Right lobe of liver (tissue), 4 donors: ENCODE data around the gene RAP1GAP2.

Experiments used
- POLR2A ChIP-seq: fragments of 450-650 bp; IDR thresholded peaks from one replicate; pipeline ENCODE4 v1.6.1; 2017; ENCODE audit warnings: antibody characterized with exemption, mild to moderate bottlenecking
- TF ChIP-seq, protein P1 (sequence below), 4 donors: fragments of 200-600 bp in 3 of 4; fragments of 450-650 bp in 1 of 4; IDR thresholded peaks; one replicate each; pipeline versions ENCODE4 v1.5.1 to v1.8.0; 2016 to 2022; ENCODE audit warnings: antibody characterized with exemption in 4 of 4, mild to moderate bottlenecking in 2 of 4
- donor health status: DM: no; HTN: no; CAD: no.
- donor health status: DM: no; HTN: no; CAD: no.
- donor health status: DM: no; HTN: yes; CAD: no.

DNA sequence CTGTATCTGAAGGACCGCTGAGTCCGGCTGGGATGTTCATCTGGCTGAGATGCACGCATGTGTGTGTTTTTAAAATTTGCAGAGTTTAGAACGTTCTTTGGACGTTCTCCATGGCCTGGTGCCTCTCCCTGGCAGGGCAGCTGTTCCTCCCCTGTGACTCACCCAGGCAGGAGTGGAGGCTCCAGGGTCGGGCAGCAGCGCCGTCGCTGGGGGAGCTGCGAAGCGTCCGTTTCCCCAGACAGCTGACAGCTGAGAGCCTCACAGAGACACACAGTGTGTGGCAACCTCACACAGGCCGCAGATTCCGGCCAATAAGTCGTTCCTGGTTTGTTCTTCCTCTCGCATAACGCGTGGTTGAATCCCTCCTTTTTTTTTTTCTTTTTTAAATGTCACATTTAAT is 186.6 kb downstream of the RAP1GAP2 start:
- TF ChIP-seq, protein P1, sequence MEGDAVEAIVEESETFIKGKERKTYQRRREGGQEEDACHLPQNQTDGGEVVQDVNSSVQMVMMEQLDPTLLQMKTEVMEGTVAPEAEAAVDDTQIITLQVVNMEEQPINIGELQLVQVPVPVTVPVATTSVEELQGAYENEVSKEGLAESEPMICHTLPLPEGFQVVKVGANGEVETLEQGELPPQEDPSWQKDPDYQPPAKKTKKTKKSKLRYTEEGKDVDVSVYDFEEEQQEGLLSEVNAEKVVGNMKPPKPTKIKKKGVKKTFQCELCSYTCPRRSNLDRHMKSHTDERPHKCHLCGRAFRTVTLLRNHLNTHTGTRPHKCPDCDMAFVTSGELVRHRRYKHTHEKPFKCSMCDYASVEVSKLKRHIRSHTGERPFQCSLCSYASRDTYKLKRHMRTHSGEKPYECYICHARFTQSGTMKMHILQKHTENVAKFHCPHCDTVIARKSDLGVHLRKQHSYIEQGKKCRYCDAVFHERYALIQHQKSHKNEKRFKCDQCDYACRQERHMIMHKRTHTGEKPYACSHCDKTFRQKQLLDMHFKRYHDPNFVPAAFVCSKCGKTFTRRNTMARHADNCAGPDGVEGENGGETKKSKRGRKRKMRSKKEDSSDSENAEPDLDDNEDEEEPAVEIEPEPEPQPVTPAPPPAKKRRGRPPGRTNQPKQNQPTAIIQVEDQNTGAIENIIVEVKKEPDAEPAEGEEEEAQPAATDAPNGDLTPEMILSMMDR (IDR thresholded peaks at IDR 0.05): no peak
- no peak for TF ChIP-seq POLR2A
